Measurements from ENCODE around the gene CFAP126. TPM values are rescaled to one million over a fixed set of nuclear protein-coding genes. Genes with fewer than 3 reads are reported as not detected.

The CFAP126 gene
- total RNA-seq, 1 donor from 2014 or later: not detected

GRCh38 chr1:161350671-161351070, 17.0 kb downstream of the CFAP126 start:
- Mint-ChIP-seq H3K27me3 (ENCODE audit: low read depth) (no peaks in the 10 kb centered on the region), H3K4me1 (no peaks in the 10 kb centered on the region), H3K4me3 (no peak overlapping the region), H3K27ac (no peak overlapping the region), H3K9me3 (no peaks in the 10 kb centered on the region), H3K36me3 (peaks cover 6% of the 10 kb centered on the region)
- DNase-seq (ENCODE audit: low spot score in 2 of 2, unreplicated experiment in 2 of 2): no peak
- TF ChIP-seq, protein P1, sequence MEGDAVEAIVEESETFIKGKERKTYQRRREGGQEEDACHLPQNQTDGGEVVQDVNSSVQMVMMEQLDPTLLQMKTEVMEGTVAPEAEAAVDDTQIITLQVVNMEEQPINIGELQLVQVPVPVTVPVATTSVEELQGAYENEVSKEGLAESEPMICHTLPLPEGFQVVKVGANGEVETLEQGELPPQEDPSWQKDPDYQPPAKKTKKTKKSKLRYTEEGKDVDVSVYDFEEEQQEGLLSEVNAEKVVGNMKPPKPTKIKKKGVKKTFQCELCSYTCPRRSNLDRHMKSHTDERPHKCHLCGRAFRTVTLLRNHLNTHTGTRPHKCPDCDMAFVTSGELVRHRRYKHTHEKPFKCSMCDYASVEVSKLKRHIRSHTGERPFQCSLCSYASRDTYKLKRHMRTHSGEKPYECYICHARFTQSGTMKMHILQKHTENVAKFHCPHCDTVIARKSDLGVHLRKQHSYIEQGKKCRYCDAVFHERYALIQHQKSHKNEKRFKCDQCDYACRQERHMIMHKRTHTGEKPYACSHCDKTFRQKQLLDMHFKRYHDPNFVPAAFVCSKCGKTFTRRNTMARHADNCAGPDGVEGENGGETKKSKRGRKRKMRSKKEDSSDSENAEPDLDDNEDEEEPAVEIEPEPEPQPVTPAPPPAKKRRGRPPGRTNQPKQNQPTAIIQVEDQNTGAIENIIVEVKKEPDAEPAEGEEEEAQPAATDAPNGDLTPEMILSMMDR (IDR thresholded peaks at IDR 0.05; ENCODE audit: unreplicated experiment): no peak

- DNase-seq (ENCODE audit: low spot score in 2 of 2, unreplicated experiment in 2 of 2): no peak
- Mint-ChIP-seq H3K27ac (no peak overlapping the region), H3K4me1 (no peaks in the 10 kb centered on the region), H3K9me3 (no peaks in the 10 kb centered on the region), H3K36me3 (peaks cover 37% of the 10 kb centered on the region), H3K4me3 (no peak overlapping the region), H3K27me3 (ENCODE audit: low read depth) (no peaks in the 10 kb centered on the region)
- TF ChIP-seq, protein P1 (IDR thresholded peaks at IDR 0.05; ENCODE audit: unreplicated experiment): no peak
These were observed 24.9 kb downstream of the CFAP126 start for GRCh38 chr1:161342821-161343220.

DNA sequence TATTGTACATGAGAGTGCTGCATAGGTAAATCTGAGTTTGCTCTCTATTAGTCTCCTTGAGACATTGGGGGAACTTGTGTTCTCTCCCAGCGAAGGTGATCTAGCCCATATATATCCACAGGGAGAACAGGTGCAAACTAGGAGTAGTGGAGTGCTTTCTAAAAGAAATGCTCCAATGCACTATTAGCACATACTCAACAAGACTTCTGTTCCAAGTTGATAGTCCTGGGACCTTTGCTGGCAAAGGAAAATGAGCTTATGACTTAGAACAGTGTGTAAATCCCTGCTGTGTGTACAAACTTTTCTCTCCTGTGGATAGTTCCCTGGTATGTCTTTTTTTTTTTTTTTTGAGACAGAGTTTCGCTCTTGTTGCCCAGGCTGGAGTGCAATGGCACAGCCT, 25.5 kb downstream of the CFAP126 start:
- Mint-ChIP-seq H3K36me3 (peaks cover 39% of the 10 kb centered on the region), H3K9me3 (no peaks in the 10 kb centered on the region), H3K4me3 (no peak overlapping the region), H3K4me1 (no peaks in the 10 kb centered on the region), H3K27me3 (ENCODE audit: low read depth) (no peaks in the 10 kb centered on the region), H3K27ac (no peak overlapping the region)
- DNase-seq (ENCODE audit: low spot score in 2 of 2, unreplicated experiment in 2 of 2): no peak
- TF ChIP-seq, protein P1 (IDR thresholded peaks at IDR 0.05; ENCODE audit: unreplicated experiment): no peak

- H3K4me3 Mint-ChIP-seq: no peak overlapping the region
- H3K9me3 Mint-ChIP-seq: no peaks in the 10 kb centered on the region
- TF ChIP-seq, protein P1 (IDR thresholded peaks at IDR 0.05; ENCODE audit: unreplicated experiment): no peak
- no peaks in the 10 kb centered on the region for H3K4me1 Mint-ChIP-seq
- peaks cover 43% of the 10 kb centered on the region for H3K36me3 Mint-ChIP-seq
- H3K27me3 Mint-ChIP-seq (ENCODE audit: low read depth): no peaks in the 10 kb centered on the region
- no peak for DNase-seq (ENCODE audit: low spot score in 2 of 2, unreplicated experiment in 2 of 2)
- no peak overlapping the region for H3K27ac Mint-ChIP-seq
These were observed 31.9 kb downstream of the CFAP126 start for GRCh38 chr1:161335796-161336195.

GRCh38 chr1:161333166-161333565, 34.5 kb downstream of the CFAP126 start:
- Mint-ChIP-seq H3K36me3 (peaks cover 44% of the 10 kb centered on the region), H3K9me3 (no peaks in the 10 kb centered on the region), H3K27ac (no peak overlapping the region), H3K4me1 (no peaks in the 10 kb centered on the region), H3K27me3 (ENCODE audit: low read depth) (no peaks in the 10 kb centered on the region), H3K4me3 (no peak overlapping the region)
- TF ChIP-seq, protein P1 (IDR thresholded peaks at IDR 0.05; ENCODE audit: unreplicated experiment): no peak
- no peak for DNase-seq (ENCODE audit: low spot score in 2 of 2, unreplicated experiment in 2 of 2)

DNA sequence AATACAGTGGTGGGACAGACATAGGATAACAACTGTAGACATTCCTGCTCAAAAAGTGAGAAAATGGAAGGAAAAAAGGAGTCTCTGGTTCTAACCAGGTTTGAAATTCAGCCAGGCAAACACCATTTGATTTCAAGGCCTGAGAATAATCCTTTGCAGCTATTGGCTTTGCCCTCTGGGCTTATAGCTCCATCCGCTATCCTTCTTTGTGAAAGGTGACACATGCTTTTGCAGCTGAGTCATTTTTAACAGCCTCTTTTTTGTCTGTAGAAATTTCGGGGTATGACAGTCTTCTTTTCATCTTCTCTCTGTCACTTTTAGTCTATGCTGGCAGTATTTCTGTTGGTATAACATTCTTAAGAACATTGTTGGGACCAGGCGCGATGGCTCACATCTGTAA, 37.3 kb downstream of the CFAP126 start:
- no peak for DNase-seq (ENCODE audit: low spot score in 2 of 2, unreplicated experiment in 2 of 2)
- Mint-ChIP-seq H3K27me3 (ENCODE audit: low read depth) (no peaks in the 10 kb centered on the region), H3K36me3 (peaks cover 47% of the 10 kb centered on the region), H3K27ac (no peak overlapping the region), H3K4me1 (no peaks in the 10 kb centered on the region), H3K9me3 (no peaks in the 10 kb centered on the region), H3K4me3 (no peak overlapping the region)
- TF ChIP-seq, protein P1 (IDR thresholded peaks at IDR 0.05; ENCODE audit: unreplicated experiment): no peak
